Mesenchymal stem cell (in vitro differentiated cells and primary cell): ENCODE data around the gene ERGIC1.
A peak's percentile ranks its signal among the peaks of the same experiment; 100 is the strongest.

Experiments
- DNase-seq: peaks from one replicate; pipeline ENCODE4 v3.0.0-alpha.2; 2013
- H2AFZ ChIP-seq: one replicate; pipeline ENCODE4 v1.6.1; 2013; ENCODE audit warnings: low read depth, mild to moderate bottlenecking, control low read depth, inconsistent platforms, low read length, moderate library complexity
- H2AK5ac ChIP-seq: 2 replicates; pipeline ENCODE4 v1.6.1; 2013; ENCODE audit warnings: low read length, moderate library complexity, mild to moderate bottlenecking, inconsistent platforms; ENCODE audit not compliant: severe bottlenecking
- H2BK120ac ChIP-seq: one replicate; pipeline ENCODE4 v1.6.1; 2013; ENCODE audit warnings: low read depth, mild to moderate bottlenecking, inconsistent platforms, low read length, moderate library complexity
- H2BK12ac ChIP-seq, 2 experiments: one replicate each; pipeline ENCODE4 v1.6.1; 2013; ENCODE audit warnings: inconsistent platforms in 2 of 2, low read length in 2 of 2, mild to moderate bottlenecking in 2 of 2, moderate library complexity in 2 of 2, control low read depth in 1 of 2
- H2BK15ac ChIP-seq: one replicate; pipeline ENCODE4 v1.6.1; 2013; ENCODE audit warnings: mild to moderate bottlenecking, low read depth, inconsistent platforms; ENCODE audit not compliant: poor library complexity, severe bottlenecking
- H2BK5ac ChIP-seq: 2 replicates; pipeline ENCODE4 v1.6.1; 2013; ENCODE audit warnings: low read depth, mild to moderate bottlenecking, low read length, control low read depth, inconsistent platforms; ENCODE audit not compliant: poor library complexity, severe bottlenecking
- H3K14ac ChIP-seq, 2 experiments: one replicate each; pipeline ENCODE4 v1.6.1; 2013; ENCODE audit warnings: inconsistent platforms in 2 of 2, low read length in 2 of 2, control low read depth in 1 of 2, mild to moderate bottlenecking in 1 of 2, moderate library complexity in 1 of 2
- H3K18ac ChIP-seq, 2 experiments: one replicate each; pipeline ENCODE4 v1.6.1; 2013; ENCODE audit warnings: inconsistent platforms in 2 of 2, low read length in 2 of 2, control low read depth in 1 of 2, low read depth in 1 of 2, mild to moderate bottlenecking in 1 of 2
- H3K23ac ChIP-seq, 2 experiments: one replicate each; pipeline ENCODE4 v1.6.1; 2013; ENCODE audit warnings: inconsistent platforms in 2 of 2, low read length in 2 of 2, mild to moderate bottlenecking in 2 of 2, moderate library complexity in 2 of 2, control low read depth in 1 of 2
- H3K27ac ChIP-seq: 2 replicates; pipeline ENCODE4 v1.5.1; 2013; ENCODE audit warnings: mild to moderate bottlenecking, moderate library complexity, low read length, control low read depth, inconsistent platforms; ENCODE audit not compliant: poor library complexity, severe bottlenecking
- H3K27me3 ChIP-seq, 2 experiments: 2 replicates each; pipeline versions ENCODE4 v1.6.1 to v1.7.0; 2013; ENCODE audit warnings: low read length in 2 of 2, mild to moderate bottlenecking in 2 of 2, moderate library complexity in 2 of 2, control low read depth in 1 of 2, inconsistent platforms in 1 of 2; ENCODE audit not compliant: control insufficient read depth in 1 of 2, insufficient read depth in 1 of 2
- H3K36me3 ChIP-seq, 2 experiments: 2 replicates each; pipeline versions ENCODE4 v1.6.1 to v1.7.0; 2013; ENCODE audit warnings: low read length in 2 of 2, control low read depth in 1 of 2, inconsistent platforms in 1 of 2, low read depth in 1 of 2, mild to moderate bottlenecking in 1 of 2; ENCODE audit not compliant: insufficient read depth in 2 of 2, control insufficient read depth in 1 of 2
- H3K4ac ChIP-seq, 2 experiments: one replicate each; pipeline ENCODE4 v1.6.1; 2013; ENCODE audit warnings: inconsistent platforms in 2 of 2, low read length in 2 of 2, mild to moderate bottlenecking in 2 of 2, moderate library complexity in 2 of 2, control low read depth in 1 of 2, low read depth in 1 of 2
- H3K4me1 ChIP-seq: 2 replicates; pipeline ENCODE4 v1.6.1; 2013; ENCODE audit warnings: low read depth, low read length, control low read depth; ENCODE audit not compliant: control insufficient read depth, insufficient read depth
- H3K4me2 ChIP-seq: 2 replicates; pipeline ENCODE4 v1.6.1; 2013; ENCODE audit warnings: low read length, mild to moderate bottlenecking, inconsistent platforms; ENCODE audit not compliant: poor library complexity, severe bottlenecking
- H3K4me3 ChIP-seq, 2 experiments: 2 replicates each; pipeline versions ENCODE4 v1.5.1 to v1.7.0; 2013; ENCODE audit warnings: low read length in 2 of 2, mild to moderate bottlenecking in 2 of 2, control low read depth in 1 of 2, low read depth in 1 of 2; ENCODE audit not compliant: insufficient read depth in 1 of 2
- H3K79me1 ChIP-seq: replicated peaks from 2 replicates; pipeline ENCODE4 v1.6.1; 2013; ENCODE audit warnings: mild to moderate bottlenecking, control low read depth, low read length, inconsistent platforms; ENCODE audit not compliant: poor library complexity, severe bottlenecking
- H3K9ac ChIP-seq: 2 replicates; pipeline ENCODE4 v1.7.0; 2013; ENCODE audit warnings: mild to moderate bottlenecking, low read length, moderate library complexity
- H3K9me3 ChIP-seq: 2 replicates; pipeline ENCODE4 v1.7.0; 2013; ENCODE audit warnings: mild to moderate bottlenecking, low read length; ENCODE audit not compliant: control insufficient read depth
- H4K8ac ChIP-seq: one replicate; pipeline ENCODE4 v1.6.1; 2013; ENCODE audit warnings: inconsistent platforms, mild to moderate bottlenecking, low read length, moderate library complexity
- H4K91ac ChIP-seq: one replicate; pipeline ENCODE4 v1.6.1; 2013; ENCODE audit warnings: mild to moderate bottlenecking, low read length, inconsistent platforms
- WGBS: methylation state at CpG from one replicate; pipeline ENCODE4 v1.1.7; 2013; ENCODE audit warnings: mixed read lengths; 5-methylcytosine and 5-hydroxymethylcytosine counted together

The ERGIC1 gene

GRCh38 chr5:172878933-172879752 is 45.1 kb downstream of the ERGIC1 start:
- Histone ChIP-seq H3K36me3 (peaks cover 11 to 17% of the 10 kb centered on the region in 2 experiments), H3K18ac (no peak overlapping the region), H2BK120ac (no peak overlapping the region), H4K91ac (no peak overlapping the region), H3K9ac (peak overlapping the region; percentile 92), H2BK12ac (no peak overlapping the region), H3K4me1 (peaks cover 13% of the 10 kb centered on the region), H3K4me2 (no peak overlapping the region), H3K27ac (no peak overlapping the region), H2AK5ac (peak overlapping the region; percentile 44), H2BK15ac (no peak overlapping the region), H3K9me3 (no peaks in the 10 kb centered on the region), H3K4ac (no peak overlapping the region), H4K8ac (peak overlapping the region; percentile 66), H3K79me1 (peaks cover 27% of the 10 kb centered on the region), H3K27me3 (no peaks in the 10 kb centered on the region), H3K23ac (no peak overlapping the region), H2AFZ (no peak overlapping the region), H2BK5ac (no peak overlapping the region), H3K4me3 (peak overlapping the region in 1 of 2 experiments; percentile 67), H3K14ac (no peak overlapping the region)
- WGBS, result 93% methylated on average over 20 of the region's 20 CpGs
- DNase-seq, result no peak

GRCh38 chr5:172881691-172882370 is 47.8 kb downstream of the ERGIC1 start:
- H2BK15ac ChIP-seq, result no peak overlapping the region
- H3K23ac ChIP-seq, result no peak overlapping the region
- H3K36me3 ChIP-seq, result peaks cover 18 to 26% of the 10 kb centered on the region in 2 experiments
- H2AFZ ChIP-seq, result no peak overlapping the region
- peak overlapping the region in 1 of 2 experiments; percentile 31 for H2BK12ac ChIP-seq
- H3K27ac ChIP-seq, result no peak overlapping the region
- H3K4ac ChIP-seq, result peak overlapping the region; percentile 5 to 57
- H3K9me3 ChIP-seq, result no peaks in the 10 kb centered on the region
- peak overlapping the region in 1 of 2 experiments; percentile 41 for H3K18ac ChIP-seq
- no peak overlapping the region for H3K4me3 ChIP-seq
- peak overlapping the region; percentile 78 for H4K8ac ChIP-seq
- peak overlapping the region; percentile 34 for H3K9ac ChIP-seq
- H3K4me2 ChIP-seq, result no peak overlapping the region
- WGBS, result 53% methylated on average over 7 of the region's 8 CpGs
- H4K91ac ChIP-seq, result peak overlapping the region; percentile 77
- peaks cover 35% of the 10 kb centered on the region for H3K79me1 ChIP-seq
- H2AK5ac ChIP-seq, result peak overlapping the region; percentile 47
- H2BK5ac ChIP-seq, result no peak overlapping the region
- peak overlapping the region; percentile 35 for H2BK120ac ChIP-seq
- no peaks in the 10 kb centered on the region for H3K27me3 ChIP-seq
- peaks cover 11% of the 10 kb centered on the region for H3K4me1 ChIP-seq
- H3K14ac ChIP-seq, result no peak overlapping the region
- DNase-seq, result peak; percentile 93

- Histone ChIP-seq H4K91ac (no peak overlapping the region), H2AFZ (no peak overlapping the region), H2BK5ac (no peak overlapping the region), H3K14ac (no peak overlapping the region), H3K18ac (no peak overlapping the region), H3K4me1 (peaks cover 18% of the 10 kb centered on the region), H3K4ac (no peak overlapping the region), H3K4me3 (no peak overlapping the region), H2BK12ac (no peak overlapping the region), H3K9ac (no peak overlapping the region), H3K23ac (no peak overlapping the region), H3K36me3 (peaks cover 18 to 22% of the 10 kb centered on the region in 2 experiments), H3K79me1 (peaks cover 36% of the 10 kb centered on the region), H2BK120ac (no peak overlapping the region), H3K27ac (no peak overlapping the region), H3K9me3 (no peaks in the 10 kb centered on the region), H3K27me3 (no peaks in the 10 kb centered on the region), H4K8ac (no peak overlapping the region), H2AK5ac (no peak overlapping the region), H2BK15ac (no peak overlapping the region), H3K4me2 (no peak overlapping the region)
- 98% methylated on average over 3 of the region's 3 CpGs for WGBS
- no peak for DNase-seq
Measured at GRCh38 chr5:172883066-172883465, 49.0 kb downstream of the ERGIC1 start.
